Vagina (tissue), 2 donors: ENCODE data around the gene TIMP3.

Experiments
- POLR2A ChIP-seq, 2 donors: fragments of 450-650 bp; IDR thresholded peaks; one replicate each; pipeline ENCODE4 v1.6.1; 2017; ENCODE audit warnings: antibody characterized with exemption in 2 of 2, mild to moderate bottlenecking in 2 of 2, moderate library complexity in 2 of 2
- POLR2AphosphoS5 ChIP-seq, 2 donors: sonication (generic); formaldehyde crosslinking; IDR thresholded peaks; one replicate each; pipeline ENCODE4 v1.9.0; 2017; ENCODE audit warnings: antibody characterized with exemption in 2 of 2, mild to moderate bottlenecking in 2 of 2, low read depth in 1 of 2; ENCODE audit not compliant: insufficient read depth in 1 of 2
- TF ChIP-seq, protein P1 (sequence below), 3 experiments: fragments of 450-650 bp in 2 of 3; fragments of 200-600 bp in 1 of 3; sonication (generic) in 1 of 3; IDR thresholded peaks; one replicate each; pipeline ENCODE4 v1.5.1; 2017 to 2019; ENCODE audit warnings: antibody characterized with exemption in 3 of 3, mild to moderate bottlenecking in 2 of 3, moderate library complexity in 2 of 3

DNA sequence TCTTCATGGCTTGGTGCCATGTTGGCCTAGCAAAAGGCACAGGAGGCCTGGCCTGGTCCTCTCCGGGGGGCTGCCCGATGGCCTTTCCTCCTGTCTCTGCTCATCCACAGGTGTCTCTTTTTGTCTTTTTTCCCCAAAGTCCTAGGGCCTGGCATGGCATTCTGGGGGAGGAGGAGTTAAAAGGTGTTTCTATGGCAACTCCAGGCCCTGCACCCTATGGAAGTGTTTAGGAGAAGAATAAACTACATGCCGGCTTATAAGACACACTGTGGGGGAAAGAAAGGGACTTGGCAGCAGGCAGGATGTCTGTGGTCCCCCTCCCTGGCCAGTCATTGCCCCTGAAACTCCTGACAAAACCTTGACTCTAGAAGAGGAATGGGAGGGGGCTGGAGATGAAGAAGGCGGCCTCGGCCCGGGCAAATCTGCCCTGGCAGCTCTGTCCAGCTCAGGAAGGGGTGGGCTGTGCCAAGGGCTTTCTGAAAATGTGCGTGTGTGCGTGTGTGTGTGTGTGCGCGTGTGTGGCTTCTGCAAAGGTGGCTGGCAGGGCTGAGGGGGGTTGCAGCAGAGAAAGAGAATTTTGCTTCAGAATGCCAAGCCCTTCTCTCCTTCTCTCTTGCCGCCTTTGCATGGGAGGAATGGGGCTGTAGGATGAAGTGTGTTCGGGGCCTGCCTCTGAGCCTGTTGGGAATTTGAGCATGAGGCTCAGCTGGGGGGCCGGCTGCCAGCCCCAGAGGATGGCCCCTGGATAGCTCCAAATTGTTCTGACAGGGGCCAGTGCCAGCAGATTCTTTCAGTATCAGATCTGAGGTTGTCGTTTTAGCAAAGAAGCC lies 3.2 kb downstream of the TIMP3 start:
- TF ChIP-seq, protein P1, sequence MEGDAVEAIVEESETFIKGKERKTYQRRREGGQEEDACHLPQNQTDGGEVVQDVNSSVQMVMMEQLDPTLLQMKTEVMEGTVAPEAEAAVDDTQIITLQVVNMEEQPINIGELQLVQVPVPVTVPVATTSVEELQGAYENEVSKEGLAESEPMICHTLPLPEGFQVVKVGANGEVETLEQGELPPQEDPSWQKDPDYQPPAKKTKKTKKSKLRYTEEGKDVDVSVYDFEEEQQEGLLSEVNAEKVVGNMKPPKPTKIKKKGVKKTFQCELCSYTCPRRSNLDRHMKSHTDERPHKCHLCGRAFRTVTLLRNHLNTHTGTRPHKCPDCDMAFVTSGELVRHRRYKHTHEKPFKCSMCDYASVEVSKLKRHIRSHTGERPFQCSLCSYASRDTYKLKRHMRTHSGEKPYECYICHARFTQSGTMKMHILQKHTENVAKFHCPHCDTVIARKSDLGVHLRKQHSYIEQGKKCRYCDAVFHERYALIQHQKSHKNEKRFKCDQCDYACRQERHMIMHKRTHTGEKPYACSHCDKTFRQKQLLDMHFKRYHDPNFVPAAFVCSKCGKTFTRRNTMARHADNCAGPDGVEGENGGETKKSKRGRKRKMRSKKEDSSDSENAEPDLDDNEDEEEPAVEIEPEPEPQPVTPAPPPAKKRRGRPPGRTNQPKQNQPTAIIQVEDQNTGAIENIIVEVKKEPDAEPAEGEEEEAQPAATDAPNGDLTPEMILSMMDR (IDR thresholded peaks at IDR 0.05) = no peak
- TF ChIP-seq POLR2AphosphoS5 (IDR thresholded peaks at IDR 0.05; ENCODE audit: insufficient read depth in 1 of 2, low read depth in 1 of 2) = peak in 1 of 2 donors; percentile 12
- TF ChIP-seq POLR2A (IDR thresholded peaks at IDR 0.05) = no peak
